GM10847 (cell line): ENCODE results near the gene ZNF764.

Source experiments
- POLR2A ChIP-seq: IDR thresholded peaks from 2 replicates; pipeline ENCODE4 v1.6.1; 2011; ENCODE audit not compliant: insufficient read length; ENCODE audit errors: extremely low read depth

The ZNF764 gene

DNA sequence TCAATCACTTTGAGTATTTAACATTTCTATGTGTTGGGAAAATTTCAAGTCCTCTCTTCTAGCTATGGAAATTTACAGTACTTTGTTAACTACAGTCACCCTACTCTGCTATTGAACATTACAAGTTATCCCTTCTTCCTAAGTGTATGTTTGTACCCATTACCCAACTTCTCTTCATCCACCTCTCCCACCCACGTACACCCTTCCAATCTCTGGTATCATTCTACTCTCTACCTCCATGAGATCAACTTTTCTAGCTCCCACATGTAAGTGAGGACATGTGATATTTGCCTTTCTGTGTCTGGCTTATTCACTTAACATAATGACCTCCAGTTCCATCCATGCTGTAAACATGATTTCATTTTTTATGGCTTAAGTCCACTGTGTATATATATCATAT, 16.5 kb upstream of the ZNF764 start:
- no peak for TF ChIP-seq POLR2A

DNA sequence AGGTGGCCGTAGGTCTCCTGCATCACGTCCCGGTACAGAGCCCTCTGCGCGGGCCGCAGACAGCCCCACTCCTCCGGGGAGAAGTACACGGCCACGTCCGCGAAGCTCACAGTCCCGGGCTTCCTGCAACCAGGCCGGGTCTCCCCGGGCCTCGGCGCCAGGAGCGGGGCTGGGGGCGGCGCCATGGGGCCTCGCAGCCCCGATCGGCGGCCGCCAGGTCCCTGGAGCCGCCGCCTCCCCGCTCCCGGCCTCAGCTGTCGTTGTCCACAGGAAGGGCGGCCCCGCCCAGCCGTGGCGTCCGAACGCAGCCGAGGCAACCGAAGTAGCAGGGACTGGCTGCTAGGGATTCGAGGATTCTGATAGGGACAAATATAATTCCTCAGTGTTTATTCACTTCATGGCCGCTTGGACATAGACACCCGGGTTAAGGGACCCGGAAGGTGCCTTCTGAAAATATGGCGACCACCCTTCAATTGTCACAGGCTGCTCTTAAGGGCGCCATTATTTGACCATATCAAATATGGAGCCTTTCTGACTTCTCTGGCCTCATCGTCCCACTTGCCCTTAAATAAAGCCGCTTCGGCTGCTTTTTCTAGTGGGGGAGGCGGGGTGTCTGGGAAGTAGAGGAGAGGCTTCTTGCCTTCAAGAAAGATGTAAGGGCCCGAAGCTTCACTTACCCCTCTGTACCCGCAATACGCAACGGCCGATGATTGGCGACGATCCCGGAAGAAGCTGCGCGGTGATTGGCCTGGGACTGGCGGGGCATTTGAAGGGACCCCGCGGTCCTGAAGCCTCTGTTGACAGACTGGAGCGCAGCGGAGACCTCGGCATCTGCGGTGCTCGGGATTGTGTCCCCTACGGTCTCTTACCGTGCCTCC, 13.5 kb upstream of the ZNF764 start, which contains the start of gene ZNF688:
ZNF688 (minus strand) TSS at position 270 of the 878 bp plus-strand sequence; CDS start at position 185, 85 bp downstream.
- peak; percentile 29 for TF ChIP-seq POLR2A

DNA sequence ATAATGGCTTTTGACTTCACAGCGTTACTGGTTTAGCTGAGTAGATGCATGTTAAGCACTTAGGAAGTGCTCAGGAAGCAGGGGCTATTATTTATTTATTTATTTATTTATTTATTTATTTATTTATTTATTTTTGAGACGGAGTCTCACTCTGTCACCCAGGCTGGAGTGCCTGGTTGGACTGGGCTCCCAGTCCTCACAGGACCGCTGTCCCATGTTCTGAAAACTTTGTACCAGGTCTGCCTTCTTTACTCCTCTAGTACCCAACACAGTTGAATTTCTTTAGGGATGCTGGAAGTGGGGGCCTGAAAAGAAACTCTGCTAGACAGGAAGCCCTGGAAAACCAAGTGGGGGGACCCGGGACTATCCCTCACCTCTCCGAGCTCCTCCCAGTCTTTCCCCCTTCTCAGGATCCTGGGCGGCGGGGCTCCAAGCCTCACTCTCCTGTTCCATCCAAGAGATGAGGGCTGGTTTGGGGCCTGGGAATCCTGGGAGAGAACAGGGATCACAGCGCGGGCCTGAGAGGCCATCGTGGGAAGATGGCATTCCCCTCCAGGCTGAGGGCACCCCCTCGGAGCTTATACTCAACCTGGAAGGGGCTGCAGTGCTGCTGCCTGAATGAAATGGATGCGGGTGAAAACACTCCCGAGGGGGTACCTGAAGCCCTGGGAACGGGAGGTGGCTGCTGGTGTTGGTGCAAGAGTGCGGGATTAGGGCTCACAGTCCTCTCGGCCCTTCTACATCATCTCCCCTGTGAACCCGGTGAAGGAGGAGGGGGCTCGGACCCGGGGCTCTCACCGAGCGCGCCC, 12.7 kb upstream of the ZNF764 start:
- no peak for TF ChIP-seq POLR2A

DNA sequence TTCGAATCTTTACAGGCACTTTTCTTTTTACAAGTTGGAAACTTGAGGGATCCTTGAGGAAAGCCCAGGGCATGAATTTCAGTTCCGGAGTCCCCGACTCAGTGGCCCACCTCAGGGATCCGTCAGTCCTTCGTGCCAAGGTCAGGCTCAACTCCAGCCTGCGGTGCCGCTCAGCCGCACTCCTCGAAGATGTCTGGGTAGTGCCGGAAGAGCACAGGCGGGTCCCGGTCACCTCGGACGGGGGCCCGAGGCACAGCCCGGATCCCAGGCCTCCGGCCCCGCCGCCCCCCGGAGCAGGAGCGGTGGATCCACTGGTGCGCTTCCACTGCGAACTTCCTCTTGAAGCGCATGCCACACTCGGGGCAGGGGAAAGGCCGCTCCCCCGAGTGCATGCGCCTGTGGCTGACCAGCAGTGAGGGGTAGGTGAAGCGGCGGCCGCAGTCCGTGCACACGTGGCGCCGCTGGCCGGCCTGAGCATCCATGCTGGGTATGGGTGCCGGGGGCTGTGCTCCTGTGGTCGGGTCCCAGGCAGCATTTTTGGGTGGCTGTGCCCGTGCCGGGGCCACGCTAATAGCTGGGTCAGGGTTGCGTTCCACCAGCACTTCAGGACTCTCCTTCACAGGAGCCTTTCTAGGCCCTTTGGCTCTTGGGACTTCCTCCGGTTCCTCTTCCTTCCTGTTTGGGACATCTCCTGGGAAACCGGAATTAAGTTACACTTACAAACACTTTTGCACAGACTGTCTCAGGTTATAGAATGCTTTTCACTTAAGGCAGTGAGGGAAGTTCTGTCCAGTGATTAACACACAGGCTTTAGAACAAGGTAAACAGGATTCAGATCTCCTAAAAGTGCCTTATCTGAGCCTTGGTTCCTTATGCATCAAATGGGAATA, 11.8 kb upstream of the ZNF764 start:
- TF ChIP-seq POLR2A: no peak

DNA sequence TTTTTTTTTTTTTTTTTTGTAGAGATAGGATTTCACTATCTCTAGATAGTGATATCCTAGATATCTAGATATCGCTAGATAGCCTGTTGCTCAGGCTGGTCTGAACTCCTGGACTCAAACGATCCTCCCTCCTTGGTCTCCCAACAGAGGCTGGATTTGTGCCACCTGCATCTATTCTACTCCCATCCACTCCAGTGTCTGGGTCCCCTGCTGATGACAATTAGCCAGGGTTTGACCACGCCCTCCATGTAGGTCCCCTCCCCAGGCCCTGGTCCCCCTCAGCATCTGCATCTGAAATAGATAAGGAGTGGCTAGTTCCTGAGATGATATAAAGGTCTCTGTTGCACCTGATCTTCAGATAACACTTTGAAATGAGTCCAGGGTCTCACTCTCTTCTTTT, 11.1 kb upstream of the ZNF764 start:
- TF ChIP-seq POLR2A: no peak

DNA sequence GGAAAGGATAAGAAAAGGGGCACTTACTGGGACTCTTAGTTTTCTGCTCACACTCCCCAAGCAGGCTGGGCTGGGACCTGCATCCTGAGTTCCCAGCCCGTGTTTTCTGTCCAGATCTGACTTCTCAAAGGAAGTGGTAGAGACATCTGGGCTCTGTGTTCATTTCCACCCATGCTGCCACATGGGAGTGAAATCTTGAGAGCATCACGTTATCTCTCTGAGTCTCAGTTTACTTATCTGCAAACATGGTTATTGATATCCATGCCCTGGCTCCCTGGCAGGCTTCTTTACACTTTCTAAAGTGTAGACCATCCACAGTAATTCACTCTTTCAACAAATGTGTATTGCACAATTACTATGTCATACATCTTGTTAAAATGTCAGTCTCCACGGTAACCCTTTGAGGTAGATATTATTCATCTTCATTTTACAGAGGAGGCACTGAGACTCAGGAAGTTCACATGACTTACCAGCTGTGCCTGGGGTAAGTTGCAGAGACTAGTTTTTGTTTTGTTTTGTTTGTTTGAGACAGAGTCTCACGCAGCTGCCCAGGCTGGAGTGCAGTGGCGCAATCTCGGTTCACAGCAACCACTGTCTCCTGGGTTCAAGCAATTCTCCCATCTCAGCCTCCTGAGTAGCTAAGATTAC, 9.9 kb upstream of the ZNF764 start:
- no peak for TF ChIP-seq POLR2A

DNA sequence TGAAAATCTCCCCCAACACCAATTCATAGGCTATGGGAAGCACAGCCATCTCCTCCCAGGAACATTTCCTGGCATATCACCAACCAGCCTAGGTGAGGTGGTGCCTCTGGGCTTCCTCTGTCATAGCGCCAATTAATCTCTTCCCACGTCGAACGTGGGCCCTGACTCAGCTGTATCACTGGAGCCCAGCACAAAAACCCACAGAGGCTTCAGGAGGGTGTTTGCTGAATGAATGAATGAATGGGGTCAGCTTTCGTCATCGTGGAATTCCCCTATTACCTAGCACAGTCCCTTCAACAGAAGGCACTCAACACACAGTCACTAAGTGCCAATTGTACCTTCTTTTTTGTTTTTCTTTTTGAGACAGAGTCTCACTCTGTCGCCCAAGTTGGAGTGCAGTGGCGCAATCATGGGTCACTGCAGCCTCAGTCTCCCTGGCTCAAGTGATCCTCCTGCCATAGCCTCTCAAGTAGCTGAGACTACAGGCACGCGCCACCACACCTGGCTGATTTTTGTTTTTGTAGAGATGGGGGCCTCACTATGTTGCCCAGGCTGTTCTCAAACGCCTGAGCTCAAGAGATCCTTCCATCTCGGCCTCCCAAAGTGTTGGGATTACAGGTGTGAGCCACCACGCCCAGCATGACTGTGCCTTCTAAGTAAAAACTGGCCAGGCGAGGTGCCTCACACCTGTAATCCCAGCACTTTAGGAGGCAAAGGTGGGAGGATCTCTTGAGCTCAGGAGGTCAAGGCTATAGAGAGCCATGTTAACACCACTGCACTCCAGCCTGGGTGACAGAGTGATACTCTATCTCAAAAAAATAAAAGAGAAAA, 9.2 kb upstream of the ZNF764 start:
- TF ChIP-seq POLR2A: no peak

DNA sequence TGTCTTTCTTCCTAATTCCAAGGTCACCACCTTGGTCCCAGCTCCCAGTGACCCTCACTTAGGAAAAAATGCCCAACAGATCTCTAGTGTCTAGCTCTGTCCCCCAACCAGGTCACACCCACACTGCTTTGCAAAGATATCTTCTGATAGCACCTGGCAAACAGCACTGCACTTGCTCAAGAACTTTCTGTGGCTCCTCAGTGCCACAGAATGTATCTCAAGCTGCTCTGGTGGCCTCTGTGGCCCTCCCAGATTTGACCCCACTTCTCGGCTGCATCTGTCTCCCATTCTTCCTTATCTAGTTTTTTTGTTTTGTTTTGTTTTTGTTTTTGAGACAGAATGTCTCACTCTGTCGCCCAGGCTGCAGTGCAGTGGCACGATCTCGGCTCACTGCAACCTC, 8.4 kb upstream of the ZNF764 start:
- TF ChIP-seq POLR2A: no peak

DNA sequence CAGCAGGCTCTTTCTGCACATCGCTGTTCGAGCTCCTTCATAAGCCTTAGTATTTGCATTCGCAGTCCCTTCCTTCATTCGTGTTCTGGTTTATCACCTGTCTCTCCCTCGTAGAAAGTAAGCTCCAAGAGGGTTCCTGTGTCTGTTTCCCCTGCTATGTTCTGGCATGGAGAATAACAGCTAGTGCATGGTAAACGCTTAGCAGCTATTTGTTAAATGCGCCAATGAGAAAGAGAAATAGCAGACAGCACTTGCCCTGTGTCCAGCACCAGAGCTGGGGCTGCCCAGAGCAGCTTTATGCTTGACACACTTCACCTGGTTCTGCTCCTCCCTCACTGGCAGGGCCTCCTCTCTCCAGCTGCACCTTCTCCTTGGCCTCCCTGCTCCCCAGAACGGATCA, 7.8 kb upstream of the ZNF764 start:
- TF ChIP-seq POLR2A: no peak

DNA sequence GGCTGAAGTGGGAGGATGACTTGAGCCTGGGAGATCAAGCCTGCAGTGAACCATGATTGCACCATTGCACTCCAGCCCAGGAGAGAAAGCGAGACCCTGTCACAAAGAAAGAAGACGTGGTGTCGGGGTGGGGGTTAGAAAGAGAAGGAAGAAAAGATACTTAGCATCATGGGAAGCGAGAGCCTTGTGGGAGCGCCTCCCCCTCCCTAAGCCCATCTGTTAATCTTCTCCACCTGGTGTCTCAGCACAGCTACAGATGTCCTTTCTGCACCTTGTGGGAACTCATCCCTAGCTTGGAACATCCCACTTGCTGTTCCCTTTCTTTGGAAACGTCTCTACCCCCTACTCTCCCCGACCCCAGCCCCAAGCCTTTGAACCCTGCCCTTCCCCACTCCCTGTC, 7.4 kb upstream of the ZNF764 start:
- no peak for TF ChIP-seq POLR2A

DNA sequence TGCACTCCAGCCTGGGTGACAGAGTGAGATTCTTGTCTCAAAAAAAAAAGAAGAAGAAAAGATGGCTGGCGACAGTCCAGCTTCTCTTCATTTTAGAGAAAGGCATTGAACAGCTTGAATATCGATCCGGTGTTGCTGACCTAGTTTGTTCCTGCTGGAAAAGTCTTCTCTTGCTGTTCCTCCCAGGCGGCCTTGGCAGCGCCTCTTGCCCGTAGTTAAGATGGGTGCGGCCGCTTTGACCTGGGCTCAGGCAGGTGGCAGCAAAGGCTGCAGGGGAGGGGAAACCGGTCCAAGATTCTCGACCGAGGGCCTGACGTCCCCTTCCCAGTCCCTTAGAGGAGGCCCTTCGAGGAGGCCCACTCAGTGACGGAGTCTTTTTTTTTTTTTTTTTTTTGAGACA, 3.8 kb upstream of the ZNF764 start:
- TF ChIP-seq POLR2A: no peak

DNA sequence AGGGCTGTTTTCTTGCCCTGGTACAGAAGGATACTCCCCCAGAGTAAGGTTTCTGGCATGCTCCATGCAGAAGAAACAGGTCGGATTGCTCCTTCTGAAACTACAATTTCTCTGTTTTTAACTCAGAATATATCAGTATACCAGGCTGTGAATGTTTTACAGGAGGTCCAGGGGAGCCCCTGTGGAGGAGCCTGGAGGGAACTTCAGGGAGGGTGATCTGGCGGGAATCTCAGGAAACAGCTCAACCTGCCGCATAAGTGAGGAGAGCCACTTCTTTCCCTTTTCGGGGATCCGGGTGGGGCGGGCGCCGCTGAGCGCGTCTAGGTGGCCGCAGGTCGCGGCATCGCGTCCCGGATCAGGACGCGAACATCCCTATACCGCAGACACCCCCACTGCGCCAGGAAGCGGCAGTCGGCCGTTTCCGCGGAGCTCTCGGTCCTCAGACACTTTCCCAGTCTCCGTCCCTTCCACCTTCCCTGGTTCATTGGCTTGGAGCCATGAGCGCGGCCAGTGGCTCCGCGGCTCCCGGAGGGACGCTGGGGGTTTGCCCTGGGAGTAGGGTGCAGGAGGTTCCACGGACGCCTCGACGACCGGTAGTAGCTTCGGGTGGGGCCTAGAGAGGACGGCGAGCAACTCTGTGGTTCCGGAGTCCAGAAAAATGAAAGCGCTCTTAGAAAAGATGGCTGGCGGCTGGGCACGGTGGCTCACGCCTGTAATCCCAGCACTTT, 3.1 kb upstream of the ZNF764 start:
- TF ChIP-seq POLR2A: no peak

DNA sequence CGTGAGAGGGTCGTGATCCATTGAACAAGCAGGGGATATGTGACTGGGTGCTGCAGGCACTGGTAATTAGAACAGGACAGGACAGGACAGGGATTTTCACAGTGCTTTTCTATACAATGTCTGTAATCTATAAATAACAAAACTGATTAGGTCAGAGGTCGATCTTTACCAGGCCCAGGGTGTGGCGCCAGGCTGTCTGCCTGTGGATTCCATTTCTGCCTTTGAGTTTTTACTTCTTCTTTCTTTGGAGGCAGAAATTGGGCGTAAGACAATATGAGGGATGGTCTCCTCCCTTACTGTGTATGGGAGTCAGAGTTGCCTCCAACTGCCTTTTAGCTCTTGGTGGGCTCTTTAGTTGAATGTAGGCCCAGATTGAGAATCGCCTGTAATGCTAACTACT, 1.5 kb upstream of the ZNF764 start:
- no peak for TF ChIP-seq POLR2A
